Skeletal muscle tissue (tissue), 4 donors: ENCODE results near the gene LRRC27. TPM values are rescaled to one million over a fixed set of nuclear protein-coding genes. Genes with fewer than 3 reads are reported as not detected.

Source experiments
- H3K27ac ChIP-seq: one replicate; pipeline ENCODE4 v1.7.0; 2013; ENCODE audit warnings: mild to moderate bottlenecking, low read depth, low read length, inconsistent platforms
- H3K27me3 ChIP-seq, 3 donors: one replicate each; pipeline ENCODE4 v1.7.0; 2013; ENCODE audit warnings: low read length in 3 of 3; ENCODE audit not compliant: control insufficient read depth in 3 of 3, insufficient read depth in 3 of 3
- H3K36me3 ChIP-seq, 3 donors: one replicate each; pipeline ENCODE4 v1.7.0; 2013; ENCODE audit warnings: low read length in 3 of 3; ENCODE audit not compliant: control insufficient read depth in 3 of 3, insufficient read depth in 3 of 3
- H3K4me1 ChIP-seq, 3 donors: one replicate each; pipeline ENCODE4 v1.7.0; 2013; ENCODE audit warnings: low read length in 3 of 3, mild to moderate bottlenecking in 3 of 3; ENCODE audit not compliant: control insufficient read depth in 3 of 3, insufficient read depth in 3 of 3
- H3K4me3 ChIP-seq, 3 donors: one replicate each; pipeline ENCODE4 v1.7.0; 2013; ENCODE audit warnings: low read length in 3 of 3
- H3K9ac ChIP-seq, 3 donors: one replicate each; pipeline ENCODE4 v1.7.0; 2013; ENCODE audit warnings: low read length in 3 of 3, mild to moderate bottlenecking in 3 of 3, moderate library complexity in 2 of 3, low read depth in 1 of 3
- H3K9me3 ChIP-seq, 3 donors: one replicate each; pipeline ENCODE4 v1.7.0; 2013; ENCODE audit warnings: low read length in 3 of 3; ENCODE audit not compliant: control insufficient read depth in 3 of 3
- total RNA-seq: library from RNA; depleted of rRNA; stranded (reverse); fragments of >200 nt; gene quantifications from one replicate; pipeline ENCODE4 v1.2.3, GENCODE V29; 2014
- donor health status: Osteomylitis.

LRRC27 gene
- total RNA-seq, 1 donor from 2014 or later, result 2.6 TPM

- Histone ChIP-seq H3K4me1 (peaks cover 14 to 28% (median 20%) of the 10 kb centered on the region in 3 donors), H3K27ac (no peak overlapping the region)
Measured at GRCh38 chr10:132392811-132393694, 61.1 kb downstream of the LRRC27 start.

GRCh38 chr10:132393695-132394181 lies 61.7 kb downstream of the LRRC27 start:
- Histone ChIP-seq H3K27me3 (no peaks in the 10 kb centered on the region), H3K4me1 (peaks cover 20 to 35% (median 27%) of the 10 kb centered on the region in 3 donors), H3K36me3 (no peaks in the 10 kb centered on the region), H3K4me3 (no peak overlapping the region), H3K9me3 (no peaks in the 10 kb centered on the region), H3K27ac (no peak overlapping the region), H3K9ac (no peak overlapping the region)

More at GRCh38 chr10:132392811-132393694, 61.1 kb downstream of the LRRC27 start:
- no peaks in the 10 kb centered on the region for H3K36me3 ChIP-seq
- H3K4me3 ChIP-seq, result no peak overlapping the region
- H3K9me3 ChIP-seq, result no peaks in the 10 kb centered on the region
- no peak overlapping the region for H3K9ac ChIP-seq
- no peaks in the 10 kb centered on the region for H3K27me3 ChIP-seq

- no peaks in the 10 kb centered on the region for H3K9me3 ChIP-seq
- no peak overlapping the region for H3K9ac ChIP-seq
- no peaks in the 10 kb centered on the region for H3K27me3 ChIP-seq
- no peak overlapping the region for H3K4me3 ChIP-seq
- peak overlapping the region; percentile 84 for H3K27ac ChIP-seq
- peaks cover 19 to 35% (median 27%) of the 10 kb centered on the region in 3 donors for H3K4me1 ChIP-seq
- H3K36me3 ChIP-seq, result no peaks in the 10 kb centered on the region
Measured at GRCh38 chr10:132394201-132394811, 62.3 kb downstream of the LRRC27 start.

GRCh38 chr10:132394936-132395703 lies 63.1 kb downstream of the LRRC27 start:
- peaks cover 22 to 37% (median 35%) of the 10 kb centered on the region in 3 donors for H3K4me1 ChIP-seq
- H3K27ac ChIP-seq, result peak overlapping the region; percentile 84
- peak overlapping the region in 2 of 3 donors; percentile 49 to 61 for H3K4me3 ChIP-seq
- no peaks in the 10 kb centered on the region for H3K9me3 ChIP-seq
- no peaks in the 10 kb centered on the region for H3K27me3 ChIP-seq
- H3K9ac ChIP-seq, result peak overlapping the region in 2 of 3 donors; percentile 67 to 85
- no peaks in the 10 kb centered on the region for H3K36me3 ChIP-seq

GRCh38 chr10:132395704-132396493 lies 63.9 kb downstream of the LRRC27 start:
- Histone ChIP-seq H3K9ac (peak overlapping the region; percentile 40 to 85 (median 67)), H3K4me3 (peak overlapping the region in 2 of 3 donors; percentile 49 to 61), H3K27ac (peak overlapping the region; percentile 84), H3K27me3 (no peaks in the 10 kb centered on the region), H3K9me3 (no peaks in the 10 kb centered on the region), H3K36me3 (no peaks in the 10 kb centered on the region), H3K4me1 (peaks cover 26 to 45% (median 42%) of the 10 kb centered on the region in 3 donors)

- H3K9me3 ChIP-seq, result no peaks in the 10 kb centered on the region
- peak overlapping the region; percentile 84 for H3K27ac ChIP-seq
- H3K9ac ChIP-seq, result peak overlapping the region in 2 of 3 donors; percentile 67 to 85
- H3K4me1 ChIP-seq, result peaks cover 27 to 51% (median 47%) of the 10 kb centered on the region in 3 donors
- no peaks in the 10 kb centered on the region for H3K36me3 ChIP-seq
- no peaks in the 10 kb centered on the region for H3K27me3 ChIP-seq
- H3K4me3 ChIP-seq, result peak overlapping the region in 2 of 3 donors; percentile 49 to 61
Measured at GRCh38 chr10:132396494-132397035, 64.6 kb downstream of the LRRC27 start.

GRCh38 chr10:132397036-132397541 lies 65.1 kb downstream of the LRRC27 start, which contains the start of gene PWWP2B:
TSS of gene PWWP2B (plus strand) at chr10:132397200. CDS start at chr10:132397227, 27 bp downstream.
- Histone ChIP-seq H3K9ac (peak within 1 kb of the TSS; percentile 61 to 85 (median 78)), H3K36me3 (no peaks in the 10 kb centered on the region), H3K27ac (peak within 1 kb of the TSS; percentile 84), H3K9me3 (no peaks in the 10 kb centered on the region), H3K4me3 (peak within 1 kb of the TSS; percentile 68 to 77 (median 76)), H3K4me1 (peaks cover 27 to 52% (median 47%) of the 10 kb centered on the region in 3 donors), H3K27me3 (no peaks in the 10 kb centered on the region)

- no peaks in the 10 kb centered on the region for H3K9me3 ChIP-seq
- H3K27me3 ChIP-seq, result no peaks in the 10 kb centered on the region
- peaks cover 27 to 57% (median 47%) of the 10 kb centered on the region in 3 donors for H3K4me1 ChIP-seq
- no peaks in the 10 kb centered on the region for H3K36me3 ChIP-seq
- peak overlapping the region; percentile 51 to 82 (median 78) for H3K9ac ChIP-seq
- H3K27ac ChIP-seq, result peak overlapping the region; percentile 66
- peak overlapping the region; percentile 68 to 77 (median 76) for H3K4me3 ChIP-seq
Measured at GRCh38 chr10:132397671-132398565, 65.9 kb downstream of the LRRC27 start.
